CD14-positive monocyte (primary cell): ENCODE measurements around the gene POU2F1. TPM values are rescaled to one million over a fixed set of nuclear protein-coding genes. Genes with fewer than 3 reads are reported as not detected.

Experiments
- DNase-seq, 3 donors: peaks; one replicate each; pipeline ENCODE4 v3.0.0-alpha.2; 2011 to 2022
- H2AFZ ChIP-seq: 2 replicates; pipeline ENCODE4 v1.6.0; 2012; ENCODE audit warnings: mild to moderate bottlenecking, low read depth, low read length, inconsistent platforms; ENCODE audit not compliant: insufficient read depth, poor library complexity, severe bottlenecking
- H3K27ac ChIP-seq, 2 donors: 1 replicate in 1 of 2; 2 replicates in 1 of 2; pipeline ENCODE4 v1.5.1; 2012 to 2013; ENCODE audit warnings: low read length in 2 of 2, control low read depth in 1 of 2, inconsistent platforms in 1 of 2, low read depth in 1 of 2, mild to moderate bottlenecking in 1 of 2
- H3K27me3 ChIP-seq, 2 donors: one replicate each; pipeline versions ENCODE4 v1.6.0 to v1.6.1; 2011 to 2013; ENCODE audit warnings: low read length in 2 of 2; ENCODE audit not compliant: control insufficient read depth in 2 of 2, insufficient read depth in 2 of 2
- H3K36me3 ChIP-seq, 2 donors: replicated peaks in 1 of 2; 1 replicate in 1 of 2; 2 replicates in 1 of 2; pipeline versions ENCODE4 v1.5.1 to v1.6.1; 2012 to 2013; ENCODE audit warnings: low read length in 2 of 2, control low read depth in 1 of 2, inconsistent platforms in 1 of 2, mild to moderate bottlenecking in 1 of 2; ENCODE audit not compliant: insufficient read depth in 2 of 2, control insufficient read depth in 1 of 2
- H3K4me1 ChIP-seq, 2 donors: 1 replicate in 1 of 2; 2 replicates in 1 of 2; pipeline versions ENCODE4 v1.5.1 to v1.6.1; 2012 to 2013; ENCODE audit warnings: low read length in 2 of 2, control low read depth in 1 of 2, inconsistent platforms in 1 of 2, mild to moderate bottlenecking in 1 of 2, moderate library complexity in 1 of 2; ENCODE audit not compliant: insufficient read depth in 2 of 2, control insufficient read depth in 1 of 2
- H3K4me2 ChIP-seq: replicated peaks from 2 replicates; pipeline ENCODE3; 2012; ENCODE audit warnings: low read length, moderate library complexity, mild to moderate bottlenecking; ENCODE audit not compliant: poor library complexity, severe bottlenecking; ENCODE audit errors: extremely low read depth
- H3K4me3 ChIP-seq, 3 experiments: fragments of 200-600 bp in 1 of 3; sonication (generic) in 1 of 3; replicated peaks in 1 of 3; 1 replicate in 2 of 3; 2 replicates in 1 of 3; pipeline ENCODE4 v1.5.1; 2011 to 2013; ENCODE audit warnings: low read length in 3 of 3, mild to moderate bottlenecking in 3 of 3, control low read depth in 2 of 3, low read depth in 2 of 3, inconsistent platforms in 1 of 3, moderate library complexity in 1 of 3
- H3K79me2 ChIP-seq: 2 replicates; pipeline ENCODE4 v1.6.0; 2012; ENCODE audit warnings: mild to moderate bottlenecking, control low read depth, inconsistent platforms, low read length, moderate library complexity; ENCODE audit not compliant: insufficient read depth
- H3K9ac ChIP-seq: 2 replicates; pipeline ENCODE4 v1.6.0; 2017; ENCODE audit warnings: low read length, mild to moderate bottlenecking; ENCODE audit not compliant: insufficient read depth, poor library complexity, severe bottlenecking
- H3K9me3 ChIP-seq, 2 donors: replicated peaks in 1 of 2; 1 replicate in 1 of 2; 2 replicates in 1 of 2; pipeline versions ENCODE4 v1.5.1 to v1.6.1; 2012 to 2013; ENCODE audit warnings: low read length in 2 of 2, control low read depth in 1 of 2; ENCODE audit not compliant: control insufficient read depth in 1 of 2, insufficient read depth in 1 of 2
- H4K20me1 ChIP-seq: 2 replicates; pipeline ENCODE4 v1.6.0; 2012; ENCODE audit warnings: mild to moderate bottlenecking, low read length, control low read depth, moderate library complexity; ENCODE audit not compliant: insufficient read depth
- H3K27ac Mint-ChIP-seq, 7 donors: one replicate each; pipeline ENCODE4 v1.8.0; 2020; ENCODE audit warnings: mild to moderate bottlenecking in 7 of 7, mixed read lengths in 7 of 7, moderate library complexity in 6 of 7, inconsistent platforms in 2 of 7
- H3K27me3 Mint-ChIP-seq, 3 donors: one replicate each; pipeline ENCODE4 v1.8.0; 2021 to 2022; ENCODE audit warnings: low read depth in 3 of 3, mild to moderate bottlenecking in 3 of 3, mixed read lengths in 3 of 3, moderate library complexity in 3 of 3, inconsistent platforms in 1 of 3
- H3K36me3 Mint-ChIP-seq, 2 donors: one replicate each; pipeline ENCODE4 v1.8.0; 2020; ENCODE audit warnings: mixed read lengths in 2 of 2, inconsistent platforms in 1 of 2, mild to moderate bottlenecking in 1 of 2
- H3K4me1 Mint-ChIP-seq: one replicate; pipeline ENCODE4 v1.8.0; 2020; ENCODE audit warnings: mild to moderate bottlenecking, mixed read lengths
- H3K4me3 Mint-ChIP-seq, 2 donors: one replicate each; pipeline ENCODE4 v1.8.0; 2020; ENCODE audit warnings: mild to moderate bottlenecking in 2 of 2, mixed read lengths in 2 of 2, moderate library complexity in 1 of 2
- H3K9me3 Mint-ChIP-seq, 7 donors: one replicate each; pipeline ENCODE4 v1.8.0; 2020 to 2022; ENCODE audit warnings: mixed read lengths in 7 of 7, mild to moderate bottlenecking in 6 of 7, moderate library complexity in 6 of 7, inconsistent platforms in 2 of 7
- CTCF ChIP-seq: fragments of 200-600 bp; IDR thresholded peaks from one replicate; pipeline ENCODE4 v1.8.0; 2022; ENCODE audit warnings: antibody characterized with exemption, mild to moderate bottlenecking
- WGBS: methylation state at CpG from one replicate; pipeline ENCODE4 v1.1.5; 2013; ENCODE audit warnings: missing lambda C conversion rate; ENCODE audit not compliant: insufficient coverage; 5-methylcytosine and 5-hydroxymethylcytosine counted together
- intact Hi-C, 2 donors: fragments of 100-400 bp; cut with micrococcal nuclease; formaldehyde crosslinking; loops; one replicate each; pipeline versions ENCODE4 v1.15.0 to v1.15.1; 2023
- polyA plus RNA-seq, 3 donors: library from polyadenylated mRNA; depleted of rRNA in 1 of 3; unstranded in 2 of 3; stranded (reverse) in 1 of 3; fragments of 300-500 nt in 2 of 3; fragments of >200 nt in 1 of 3; fragmentation: Illumina TruSeq in 2 of 3; gene quantifications; 1 replicate in 2 of 3; 2 replicates in 1 of 3; pipeline ENCODE4 v1.2.3, GENCODE V29; 2012 to 2021

POU2F1 gene
- polyA plus RNA-seq, 3 donors: 2.3 to 4.2 (median 3.9) TPM

- H2AFZ ChIP-seq: no peak overlapping the region
- H3K27ac ChIP-seq: no peak overlapping the region
- no peak for TF ChIP-seq CTCF
- Mint-ChIP-seq H3K36me3 (no peaks in the 10 kb centered on the region), H3K4me3 (no peak overlapping the region), H3K27me3 (peaks cover 15 to 31% (median 19%) of the 10 kb centered on the region in 3 donors), H3K27ac (no peak overlapping the region), H3K4me1 (peaks cover 12% of the 10 kb centered on the region), H3K9me3 (no peaks in the 10 kb centered on the region)
- no peaks in the 10 kb centered on the region for H3K79me2 ChIP-seq
- H3K27me3 ChIP-seq: peaks cover 0 to 13% of the 10 kb centered on the region in 2 donors
- no peak overlapping the region for H3K4me3 ChIP-seq
- WGBS: 100% methylated on average over 2 of the region's 6 CpGs
- H3K9me3 ChIP-seq: no peaks in the 10 kb centered on the region
- H3K4me2 ChIP-seq: no peak overlapping the region
- intact Hi-C loops: loop anchor here in 1 of 2 donors (10.0 kb wide), 1 partner anchor 82 kb away; no protein-coding TSS in a partner anchor
- H3K4me1 ChIP-seq: peaks cover 7 to 9% of the 10 kb centered on the region in 2 donors
- no peak overlapping the region for H3K9ac ChIP-seq
- H3K36me3 ChIP-seq: no peaks in the 10 kb centered on the region
- DNase-seq: no peak
- no peaks in the 10 kb centered on the region for H4K20me1 ChIP-seq
These were observed 232.4 kb downstream of the POU2F1 start for GRCh38 chr1:167453123-167453522.

- no peak for DNase-seq
- no peak for TF ChIP-seq CTCF
- Histone ChIP-seq H3K9ac (peak overlapping the region; percentile 76), H3K27me3 (peaks cover 0 to 13% of the 10 kb centered on the region in 2 donors), H3K27ac (peak overlapping the region in 1 of 2 donors; percentile 45), H3K4me2 (peak overlapping the region; percentile 100), H4K20me1 (no peaks in the 10 kb centered on the region), H3K4me1 (peaks cover 5 to 6% of the 10 kb centered on the region in 2 donors), H2AFZ (peak overlapping the region; percentile 100), H3K36me3 (no peaks in the 10 kb centered on the region), H3K79me2 (no peaks in the 10 kb centered on the region), H3K4me3 (peak overlapping the region; percentile 51 to 92 (median 71)), H3K9me3 (no peaks in the 10 kb centered on the region)
- Mint-ChIP-seq H3K9me3 (no peaks in the 10 kb centered on the region), H3K27ac (peak overlapping the region in 2 of 7 donors; percentile 30 to 58), H3K4me3 (peak overlapping the region; percentile 85 to 92), H3K36me3 (no peaks in the 10 kb centered on the region), H3K4me1 (peaks cover 11% of the 10 kb centered on the region), H3K27me3 (peaks cover 15 to 32% (median 19%) of the 10 kb centered on the region in 3 donors)
- intact Hi-C loops: loop anchor here in 1 of 2 donors (10.0 kb wide), 1 partner anchor 80 kb away; no protein-coding TSS in a partner anchor
- WGBS: 2% methylated on average over 13 of the region's 19 CpGs
These were observed 233.7 kb downstream of the POU2F1 start for GRCh38 chr1:167454304-167454893.
